ENCODE measurements around the gene DCAF5.

DNA sequence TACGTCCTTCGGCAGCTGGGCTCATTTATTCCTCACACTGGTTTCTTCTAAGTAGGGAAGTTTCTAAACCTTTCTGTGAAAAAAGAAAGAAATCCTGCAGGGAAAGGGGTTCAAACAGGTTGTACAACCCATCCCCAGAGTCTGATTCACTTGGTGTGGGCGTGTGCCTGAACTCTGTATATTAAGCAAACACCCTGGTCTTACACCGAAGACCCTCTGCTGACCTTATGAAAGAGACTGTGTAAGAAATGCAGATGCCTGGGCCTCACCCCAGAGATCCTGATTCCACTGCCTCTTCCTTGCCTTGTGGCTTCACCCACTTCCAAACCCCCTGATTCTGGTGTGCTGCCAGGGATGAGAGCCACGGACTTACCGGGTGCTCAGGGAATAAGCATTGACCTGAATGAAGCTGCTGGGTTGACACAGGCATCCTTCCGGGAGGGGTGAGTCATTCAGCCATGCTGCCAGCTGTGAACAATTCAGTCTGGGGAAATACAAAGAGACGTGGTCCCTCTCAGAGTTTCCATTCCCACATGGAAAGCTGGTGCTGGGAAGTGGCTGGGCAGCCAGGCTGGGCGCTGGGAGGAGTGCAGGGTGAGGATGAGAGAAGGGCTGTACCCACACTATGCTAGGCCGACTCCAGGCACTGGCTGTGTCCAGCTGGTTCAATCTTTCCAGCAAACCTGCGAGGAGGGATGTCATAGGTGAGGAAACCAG, 147.3 kb downstream of the DCAF5 start:
- TF ChIP-seq, protein P1, sequence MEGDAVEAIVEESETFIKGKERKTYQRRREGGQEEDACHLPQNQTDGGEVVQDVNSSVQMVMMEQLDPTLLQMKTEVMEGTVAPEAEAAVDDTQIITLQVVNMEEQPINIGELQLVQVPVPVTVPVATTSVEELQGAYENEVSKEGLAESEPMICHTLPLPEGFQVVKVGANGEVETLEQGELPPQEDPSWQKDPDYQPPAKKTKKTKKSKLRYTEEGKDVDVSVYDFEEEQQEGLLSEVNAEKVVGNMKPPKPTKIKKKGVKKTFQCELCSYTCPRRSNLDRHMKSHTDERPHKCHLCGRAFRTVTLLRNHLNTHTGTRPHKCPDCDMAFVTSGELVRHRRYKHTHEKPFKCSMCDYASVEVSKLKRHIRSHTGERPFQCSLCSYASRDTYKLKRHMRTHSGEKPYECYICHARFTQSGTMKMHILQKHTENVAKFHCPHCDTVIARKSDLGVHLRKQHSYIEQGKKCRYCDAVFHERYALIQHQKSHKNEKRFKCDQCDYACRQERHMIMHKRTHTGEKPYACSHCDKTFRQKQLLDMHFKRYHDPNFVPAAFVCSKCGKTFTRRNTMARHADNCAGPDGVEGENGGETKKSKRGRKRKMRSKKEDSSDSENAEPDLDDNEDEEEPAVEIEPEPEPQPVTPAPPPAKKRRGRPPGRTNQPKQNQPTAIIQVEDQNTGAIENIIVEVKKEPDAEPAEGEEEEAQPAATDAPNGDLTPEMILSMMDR (optimal IDR thresholded peaks at IDR 0.05 in 1 of 3, IDR thresholded peaks at IDR 0.05 in 1 of 3, conservative IDR thresholded peaks at IDR 0.05 in 1 of 3; ENCODE audit: extremely low read depth in 1 of 3, insufficient read depth in 2 of 3, low read length in 3 of 3) = no peak
- TF ChIP-seq EZH2 (IDR thresholded peaks at IDR 0.05; ENCODE audit: low read length) = no peak
